ENCODE data around the gene COL11A2.

DNA sequence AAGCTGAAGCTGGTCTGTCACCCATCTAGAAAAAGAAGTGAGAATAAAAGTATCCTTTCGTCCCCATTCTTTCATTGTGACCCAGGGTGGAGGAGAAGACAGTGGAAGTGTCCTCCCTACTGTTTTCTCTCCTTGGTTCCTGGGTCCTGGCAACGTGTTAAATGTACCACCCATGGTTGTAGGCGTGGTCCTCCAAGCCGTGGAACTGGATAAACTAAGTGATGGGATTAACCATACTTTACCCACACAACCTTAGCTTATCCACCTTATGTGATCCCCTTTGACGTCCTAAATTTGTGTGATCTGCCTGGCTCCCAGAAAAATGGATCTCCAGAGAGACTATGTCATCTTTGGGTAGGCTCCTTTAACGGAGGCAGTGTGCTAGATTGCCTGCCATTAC, 69.1 kb downstream of the COL11A2 start:
- TF ChIP-seq, protein P1, sequence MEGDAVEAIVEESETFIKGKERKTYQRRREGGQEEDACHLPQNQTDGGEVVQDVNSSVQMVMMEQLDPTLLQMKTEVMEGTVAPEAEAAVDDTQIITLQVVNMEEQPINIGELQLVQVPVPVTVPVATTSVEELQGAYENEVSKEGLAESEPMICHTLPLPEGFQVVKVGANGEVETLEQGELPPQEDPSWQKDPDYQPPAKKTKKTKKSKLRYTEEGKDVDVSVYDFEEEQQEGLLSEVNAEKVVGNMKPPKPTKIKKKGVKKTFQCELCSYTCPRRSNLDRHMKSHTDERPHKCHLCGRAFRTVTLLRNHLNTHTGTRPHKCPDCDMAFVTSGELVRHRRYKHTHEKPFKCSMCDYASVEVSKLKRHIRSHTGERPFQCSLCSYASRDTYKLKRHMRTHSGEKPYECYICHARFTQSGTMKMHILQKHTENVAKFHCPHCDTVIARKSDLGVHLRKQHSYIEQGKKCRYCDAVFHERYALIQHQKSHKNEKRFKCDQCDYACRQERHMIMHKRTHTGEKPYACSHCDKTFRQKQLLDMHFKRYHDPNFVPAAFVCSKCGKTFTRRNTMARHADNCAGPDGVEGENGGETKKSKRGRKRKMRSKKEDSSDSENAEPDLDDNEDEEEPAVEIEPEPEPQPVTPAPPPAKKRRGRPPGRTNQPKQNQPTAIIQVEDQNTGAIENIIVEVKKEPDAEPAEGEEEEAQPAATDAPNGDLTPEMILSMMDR (IDR thresholded peaks at IDR 0.05): no peak
- no peak for TF ChIP-seq POLR2A (IDR thresholded peaks at IDR 0.05)
